Activated CD8-positive, alpha-beta memory T cell treated with anti-CD3 and anti-CD28 coated beads for 36 hours (primary cell): ENCODE results near the gene GNAS-AS1. TPM values are rescaled to one million over a fixed set of nuclear protein-coding genes. Genes with fewer than 3 reads are reported as not detected.

Experiments
- CTCF ChIA-PET: fragments of 350-600 bp; sonication (Branson Sonifier 250); formaldehyde crosslinking; loops from one replicate; lab custom pipeline; 2021; ENCODE audit warnings: antibody characterized with exemption; lab: Charles Lee
- POLR2A ChIA-PET: fragments of 350-600 bp; sonication (Branson Sonifier 250); formaldehyde crosslinking; loops from one replicate; lab custom pipeline; 2021; ENCODE audit warnings: antibody characterized with exemption; lab: Charles Lee
- total RNA-seq, 2 experiments: library from RNA; stranded (reverse); gene quantifications; one replicate each; pipeline ENCODE4 v1.2.3, GENCODE V29; 2021

The GNAS-AS1 gene
- total RNA-seq, 2 experiments from 2014 or later: 1.3 TPM

DNA sequence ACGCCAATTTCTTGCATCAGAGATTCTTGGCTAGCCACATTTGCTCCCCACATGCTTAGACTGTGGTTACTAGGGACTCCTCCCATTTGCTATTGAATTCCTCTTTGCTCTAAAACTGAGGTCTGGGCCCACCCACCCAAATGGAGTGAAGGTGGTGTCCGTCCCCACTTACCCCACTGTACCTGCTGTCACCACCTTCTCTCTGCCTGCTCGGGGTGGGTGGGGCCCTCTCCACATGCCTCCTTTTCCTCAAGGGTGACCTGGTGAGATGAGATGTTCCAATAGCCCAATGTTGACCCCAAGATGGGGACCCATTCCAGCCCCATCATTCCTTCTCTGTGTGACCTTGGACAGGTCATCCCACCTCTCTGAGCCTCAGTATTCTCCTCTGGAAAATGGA, 74.6 kb downstream of the GNAS-AS1 start:
- CTCF ChIA-PET: no interaction called here
- POLR2A ChIA-PET: no interaction called here

DNA sequence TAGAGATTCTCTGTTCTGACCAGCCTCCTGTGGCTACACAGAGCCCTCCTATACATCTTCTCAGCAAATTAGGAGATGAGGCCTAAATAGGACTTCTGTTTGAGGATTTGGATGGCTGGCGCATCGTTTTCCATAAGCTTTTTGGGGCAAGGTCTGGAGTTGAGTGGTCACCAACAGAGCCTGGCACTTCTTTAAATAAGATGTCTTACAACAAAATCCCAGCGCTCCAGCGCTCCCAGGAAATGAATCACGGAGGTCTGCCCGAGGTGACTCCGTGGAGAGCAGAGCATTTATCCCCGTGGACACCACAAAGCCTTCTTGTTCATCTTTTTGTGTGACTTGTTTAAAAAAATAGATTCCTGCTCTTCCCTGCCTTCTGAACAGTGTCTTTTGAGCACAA, 75.3 kb downstream of the GNAS-AS1 start:
- ChIA-PET POLR2A (no interaction called here), CTCF (no interaction called here)

DNA sequence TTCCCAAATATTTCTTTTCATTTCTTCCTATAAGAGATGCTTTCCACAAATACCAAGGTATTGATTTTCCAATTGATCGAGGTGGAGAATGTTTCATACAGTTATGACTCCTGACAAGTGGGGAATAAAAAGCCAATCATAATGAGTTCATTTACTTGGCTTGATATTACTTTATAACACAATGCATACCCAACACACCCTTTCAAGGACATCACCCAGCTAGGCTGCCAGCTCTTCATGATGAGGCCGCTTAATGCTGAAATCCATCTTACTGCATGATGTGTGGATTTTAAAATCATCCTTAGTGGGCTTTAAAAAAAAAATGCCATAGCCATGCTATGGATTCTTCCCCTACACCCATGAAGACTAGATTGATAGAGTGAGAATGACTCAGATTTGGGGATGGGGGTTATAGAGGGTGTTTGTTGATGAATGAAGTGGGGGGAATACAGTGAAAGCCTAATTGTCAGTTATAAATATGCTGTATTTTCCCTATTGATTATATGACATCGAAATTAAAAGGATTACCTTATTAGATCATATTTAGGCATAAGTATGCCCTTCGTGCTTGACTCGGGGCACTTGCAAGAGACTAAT, 75.9 kb downstream of the GNAS-AS1 start:
- ChIA-PET CTCF (no interaction called here), POLR2A (no interaction called here)

DNA sequence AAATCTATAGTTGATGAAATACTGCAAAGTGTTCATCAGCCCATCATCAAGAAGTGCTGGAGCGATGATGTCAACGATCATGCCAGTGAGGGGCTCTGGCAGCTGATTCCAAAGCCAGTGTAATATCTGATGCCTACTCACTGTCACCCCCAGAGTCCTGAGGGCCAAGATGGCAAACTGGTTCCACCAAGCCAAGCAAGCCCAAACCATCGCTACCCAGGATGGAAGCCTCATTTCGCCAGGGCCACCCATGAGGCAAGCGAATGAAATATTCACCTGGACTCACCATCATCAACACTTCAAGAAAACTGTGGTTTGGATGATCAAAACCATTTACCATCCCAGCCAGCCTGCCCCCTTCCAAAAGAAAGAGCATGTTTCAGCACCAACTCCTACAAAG, 76.5 kb downstream of the GNAS-AS1 start:
- CTCF ChIA-PET: no interaction called here
- POLR2A ChIA-PET: no interaction called here

DNA sequence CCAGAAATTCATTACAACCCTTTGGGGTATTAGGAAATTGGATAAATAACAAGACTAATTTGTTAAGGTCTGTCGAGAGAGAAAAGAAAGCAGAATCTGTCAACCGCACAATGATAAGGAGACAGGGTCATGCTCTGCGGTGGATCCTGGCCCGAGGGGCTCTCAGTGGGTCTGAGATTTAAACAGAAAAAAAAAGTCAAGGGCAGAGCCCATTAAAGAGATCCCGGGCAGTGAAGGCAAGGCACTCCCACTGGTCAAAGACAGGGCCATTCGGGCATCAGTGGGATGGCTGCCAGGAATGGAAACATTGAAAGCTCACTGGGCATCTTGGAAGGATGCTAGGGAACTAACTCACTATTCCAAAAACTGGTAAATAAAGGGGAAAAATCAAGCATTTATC, 77.9 kb downstream of the GNAS-AS1 start:
- ChIA-PET POLR2A (no interaction called here), CTCF (interaction anchor here (0.5 kb wide), 1 partner anchor 1978 kb away, joined by 4 read pairs; no protein-coding TSS in a partner anchor)

Other genes starting within 250 kb of the GNAS-AS1 start
- gene STX16, start 199.6 kb downstream of the GNAS-AS1 start, total RNA-seq: 10 to 100 TPM; 67.8 to 70.3 TPM
- 10 to 100 TPM; 12.4 to 12.6 TPM for gene NPEPL1, start 158.1 kb downstream of the GNAS-AS1 start, total RNA-seq
- gene GNAS, start 1.8 kb upstream of the GNAS-AS1 start, total RNA-seq: 100 to 1,000 TPM; 723 to 764 TPM
- 100 to 1,000 TPM in 1 of 2 experiments, 10 to 100 TPM in 1; 94.5 to 103 TPM for gene NELFCD, start 130.4 kb upstream of the GNAS-AS1 start, total RNA-seq
- gene CTSZ, start 156.4 kb upstream of the GNAS-AS1 start, total RNA-seq: 10 to 100 TPM; 31.0 to 31.2 TPM
- gene TUBB1, start 168.5 kb upstream of the GNAS-AS1 start, total RNA-seq: not detected
- gene ATP5F1E, start 181.4 kb upstream of the GNAS-AS1 start, total RNA-seq: 10 to 100 TPM; 86.9 to 97.9 TPM
- 100 to 1,000 TPM; 148 to 154 TPM for gene PRELID3B, start 191.9 kb upstream of the GNAS-AS1 start, total RNA-seq